OCI-LY1 (cell line): Measurements from ENCODE around the gene SERGEF.

Experiments used
- H2AFZ ChIP-seq: fragments of 200-600 bp; sonication (generic), shearing (Covaris generic); 2 replicates; pipeline ENCODE4 v1.6.0; 2014; ENCODE audit warnings: antibody characterized with exemption, mild to moderate bottlenecking, low read length
- H3F3A ChIP-seq: fragments of 200-600 bp; sonication (generic), shearing (Covaris generic); 2 replicates; pipeline ENCODE4 v1.6.0; 2014; ENCODE audit warnings: mild to moderate bottlenecking, antibody characterized with exemption, low read length, moderate library complexity; ENCODE audit not compliant: insufficient read depth
- H3K27ac ChIP-seq: fragments of 200-600 bp; sonication (generic); 2 replicates; pipeline ENCODE4 v1.5.1; 2014; ENCODE audit warnings: low read length, mixed run types, mild to moderate bottlenecking, low read depth; ENCODE audit not compliant: poor library complexity, severe bottlenecking
- H3K27me3 ChIP-seq: fragments of 200-600 bp; sonication (generic); 2 replicates; pipeline ENCODE4 v1.6.0; 2014; ENCODE audit warnings: antibody characterized with exemption, mild to moderate bottlenecking, low read length, moderate library complexity; ENCODE audit not compliant: insufficient read depth
- H3K36me3 ChIP-seq: fragments of 200-600 bp; sonication (generic); 2 replicates; pipeline ENCODE4 v1.6.1; 2014; ENCODE audit warnings: mild to moderate bottlenecking, antibody characterized with exemption, low read length, moderate library complexity, mixed read lengths; ENCODE audit not compliant: insufficient read depth
- H3K4me1 ChIP-seq: fragments of 200-600 bp; sonication (generic); 2 replicates; pipeline ENCODE4 v1.5.1; 2014; ENCODE audit warnings: mild to moderate bottlenecking, low read length, moderate library complexity; ENCODE audit not compliant: insufficient read depth, severe bottlenecking
- H3K4me2 ChIP-seq: fragments of 200-600 bp; sonication (generic), shearing (Covaris generic); 2 replicates; pipeline ENCODE4 v1.6.1; 2014; ENCODE audit warnings: low read length
- H3K4me3 ChIP-seq: fragments of 200-600 bp; sonication (generic); 2 replicates; pipeline ENCODE4 v1.5.1; 2014; ENCODE audit warnings: low read length, low read depth, mild to moderate bottlenecking, mixed read lengths; ENCODE audit not compliant: poor library complexity, severe bottlenecking
- H3K79me2 ChIP-seq: fragments of 200-600 bp; shearing (Covaris generic); 2 replicates; pipeline ENCODE4 v1.6.1; 2016; ENCODE audit warnings: mixed run types, low read length, mixed read lengths; ENCODE audit not compliant: insufficient read depth
- H3K9ac ChIP-seq: fragments of 200-600 bp; sonication (generic), shearing (Covaris generic); 2 replicates; pipeline ENCODE4 v1.6.1; 2014; ENCODE audit warnings: mild to moderate bottlenecking, low read length, mixed read lengths
- H3K9me2 ChIP-seq: fragments of 200-600 bp; sonication (generic), shearing (Covaris generic); 2 replicates; pipeline ENCODE4 v1.6.1; 2014; ENCODE audit warnings: low read depth, mild to moderate bottlenecking, low read length, mixed read lengths
- H3K9me3 ChIP-seq: fragments of 200-600 bp; shearing (Covaris generic); 2 replicates; pipeline ENCODE4 v1.6.1; 2014; ENCODE audit warnings: low read length, mixed read lengths
- H4K20me1 ChIP-seq: fragments of 200-600 bp; sonication (generic), shearing (Covaris generic); 2 replicates; pipeline ENCODE4 v1.6.0; 2016; ENCODE audit warnings: mild to moderate bottlenecking, low read length; ENCODE audit not compliant: insufficient read depth
- CTCF ChIP-seq: fragments of 200-600 bp; sonication (generic), shearing (Covaris generic); IDR thresholded peaks from 2 replicates; pipeline ENCODE4 v1.5.1; 2017; ENCODE audit warnings: mild to moderate bottlenecking, antibody characterized with exemption, low read length, moderate library complexity, mixed read lengths
- EZH2 ChIP-seq: fragments of 200-600 bp; sonication (generic), shearing (Covaris generic); IDR thresholded peaks from 2 replicates; pipeline ENCODE4 v1.8.0; 2017; ENCODE audit warnings: borderline replicate concordance, mixed run types, mild to moderate bottlenecking, antibody characterized with exemption, low read length, moderate library complexity, mixed read lengths

The SERGEF gene

DNA sequence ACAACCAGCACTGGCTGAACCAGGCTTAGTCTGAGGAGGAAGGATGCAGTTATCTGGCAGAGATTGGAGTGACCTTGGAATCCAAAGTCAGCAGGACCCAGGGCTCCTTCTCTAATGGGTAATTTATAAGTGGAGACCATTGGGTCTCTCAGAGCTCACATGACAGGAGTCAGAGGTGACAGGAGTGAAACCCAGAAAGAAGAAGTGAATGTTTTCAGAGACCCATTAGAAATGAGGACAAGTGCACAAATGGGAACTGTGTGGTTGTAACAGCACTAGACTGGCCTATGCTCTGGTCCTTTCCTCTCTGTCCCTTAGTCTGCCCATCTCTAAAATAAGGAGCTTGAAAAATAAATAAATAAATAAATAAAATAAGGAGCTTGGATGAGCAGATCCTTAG lies 107.4 kb downstream of the SERGEF start:
- no peaks in the 10 kb centered on the region for H3F3A ChIP-seq

GRCh38 chr11:17901481-17901880 lies 111.4 kb downstream of the SERGEF start:
- Histone ChIP-seq H3K36me3 (no peaks in the 10 kb centered on the region), H3K9me2 (no peaks in the 10 kb centered on the region), H3K4me3 (no peak overlapping the region)

More for the DNA sequence above, 107.4 kb downstream of the SERGEF start:
- Histone ChIP-seq H3K9ac (no peak overlapping the region), H4K20me1 (no peaks in the 10 kb centered on the region), H3K79me2 (no peaks in the 10 kb centered on the region), H3K4me1 (no peaks in the 10 kb centered on the region), H3K36me3 (no peaks in the 10 kb centered on the region), H3K27me3 (no peaks in the 10 kb centered on the region), H3K27ac (no peak overlapping the region), H3K4me3 (no peak overlapping the region), H3K4me2 (no peak overlapping the region), H2AFZ (no peak overlapping the region), H3K9me3 (no peaks in the 10 kb centered on the region), H3K9me2 (no peaks in the 10 kb centered on the region)
- TF ChIP-seq EZH2 (no peak), CTCF (no peak)

DNA sequence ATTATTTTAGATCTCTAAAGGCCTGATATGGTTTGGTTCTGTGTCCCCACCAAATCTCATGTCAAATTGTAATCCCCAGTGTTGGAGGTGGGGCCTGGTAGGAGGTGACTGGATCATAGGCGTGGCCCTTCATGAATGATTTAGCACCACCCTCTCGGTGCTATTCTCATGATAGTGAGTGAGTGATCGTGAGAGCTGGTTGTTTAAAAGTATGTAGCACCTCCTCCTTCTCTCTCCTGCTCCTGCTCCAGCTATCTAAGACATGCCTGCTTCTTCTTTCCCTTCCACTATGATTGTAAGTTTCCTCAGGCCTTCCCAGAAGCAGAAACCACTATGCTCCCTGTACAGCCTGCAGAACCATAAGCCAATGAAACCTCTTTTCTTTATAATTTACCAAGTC lies 114.1 kb downstream of the SERGEF start:
- H3K9me3 ChIP-seq: no peaks in the 10 kb centered on the region
- no peak overlapping the region for H2AFZ ChIP-seq
- H3K27me3 ChIP-seq: no peaks in the 10 kb centered on the region
- no peak overlapping the region for H3K4me3 ChIP-seq
- H3K9ac ChIP-seq: no peak overlapping the region
- no peaks in the 10 kb centered on the region for H3K9me2 ChIP-seq
- TF ChIP-seq EZH2 (no peak), CTCF (no peak)
- H3K79me2 ChIP-seq: no peaks in the 10 kb centered on the region
- no peaks in the 10 kb centered on the region for H3K4me1 ChIP-seq
- H3F3A ChIP-seq: no peaks in the 10 kb centered on the region
- H3K27ac ChIP-seq: no peak overlapping the region
- H4K20me1 ChIP-seq: no peaks in the 10 kb centered on the region
- H3K36me3 ChIP-seq: no peaks in the 10 kb centered on the region
- no peak overlapping the region for H3K4me2 ChIP-seq

More at GRCh38 chr11:17901481-17901880, 111.4 kb downstream of the SERGEF start:
- H4K20me1 ChIP-seq: no peaks in the 10 kb centered on the region
- H3K4me1 ChIP-seq: no peaks in the 10 kb centered on the region
- no peak overlapping the region for H2AFZ ChIP-seq
- H3K27me3 ChIP-seq: no peaks in the 10 kb centered on the region
- TF ChIP-seq EZH2: no peak
- no peak for TF ChIP-seq CTCF
- H3K79me2 ChIP-seq: no peaks in the 10 kb centered on the region
- no peak overlapping the region for H3K27ac ChIP-seq
- no peak overlapping the region for H3K9ac ChIP-seq
- no peaks in the 10 kb centered on the region for H3F3A ChIP-seq
- no peak overlapping the region for H3K4me2 ChIP-seq
- H3K9me3 ChIP-seq: no peaks in the 10 kb centered on the region
